Gastrocnemius medialis (tissue), 4 donors: ENCODE results near the gene GSTP1.

Experiments
- CTCF ChIP-seq, 5 experiments: fragments of 450-650 bp in 3 of 5; fragments of 200-600 bp in 2 of 5; sonication (generic) in 2 of 5; IDR thresholded peaks in 4 of 5; conservative IDR thresholded peaks in 1 of 5; 1 replicate in 4 of 5; 2 replicates in 1 of 5; pipeline ENCODE4 v1.5.1; 2016 to 2019; ENCODE audit warnings: antibody characterized with exemption in 5 of 5, mild to moderate bottlenecking in 3 of 5, moderate library complexity in 3 of 5
- POLR2A ChIP-seq, 2 donors: fragments of 450-650 bp; IDR thresholded peaks; one replicate each; pipeline ENCODE4 v1.6.1; 2017; ENCODE audit warnings: antibody characterized with exemption in 2 of 2, mild to moderate bottlenecking in 2 of 2, moderate library complexity in 2 of 2

- TF ChIP-seq CTCF (IDR thresholded peaks at IDR 0.05 in 4 of 5, conservative IDR thresholded peaks at IDR 0.05 in 1 of 5) (no peak), POLR2A (IDR thresholded peaks at IDR 0.05) (no peak)
Measured at GRCh38 chr11:67599149-67599548, 15.5 kb downstream of the GSTP1 start.
